Measurements from ENCODE around the gene MTHFD2L. TPM values are rescaled to one million over a fixed set of nuclear protein-coding genes. Genes with fewer than 3 reads are reported as not detected.

MTHFD2L gene
- total RNA-seq, 1 donor from 2014 or later, result 12.4 TPM

DNA sequence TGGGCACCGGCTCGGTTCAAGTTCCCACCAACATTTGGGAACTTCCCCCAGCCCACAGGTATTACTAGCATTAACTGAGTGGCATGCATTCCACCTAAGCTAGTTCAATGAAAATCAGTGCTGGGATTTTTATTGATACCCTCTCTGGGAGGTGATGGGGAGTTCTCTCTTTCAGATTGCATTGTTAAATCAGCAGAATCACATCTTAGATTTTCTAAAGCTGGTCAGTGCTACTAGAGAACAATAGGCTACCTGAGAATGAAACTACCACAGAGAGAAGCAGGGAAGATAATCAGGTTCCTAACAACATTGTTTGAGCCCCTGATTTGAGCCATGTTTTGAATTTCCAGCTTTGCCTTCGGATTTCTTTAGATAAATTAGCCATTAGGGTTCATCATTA lies 166.3 kb downstream of the MTHFD2L start:
- H3K79me2 ChIP-seq (ENCODE audit: insufficient read depth, low read length), result no peaks in the 10 kb centered on the region
- TF ChIP-seq EZH2 (IDR thresholded peaks at IDR 0.05; ENCODE audit: insufficient read depth, low read length), result no peak
- TF ChIP-seq, protein P1, sequence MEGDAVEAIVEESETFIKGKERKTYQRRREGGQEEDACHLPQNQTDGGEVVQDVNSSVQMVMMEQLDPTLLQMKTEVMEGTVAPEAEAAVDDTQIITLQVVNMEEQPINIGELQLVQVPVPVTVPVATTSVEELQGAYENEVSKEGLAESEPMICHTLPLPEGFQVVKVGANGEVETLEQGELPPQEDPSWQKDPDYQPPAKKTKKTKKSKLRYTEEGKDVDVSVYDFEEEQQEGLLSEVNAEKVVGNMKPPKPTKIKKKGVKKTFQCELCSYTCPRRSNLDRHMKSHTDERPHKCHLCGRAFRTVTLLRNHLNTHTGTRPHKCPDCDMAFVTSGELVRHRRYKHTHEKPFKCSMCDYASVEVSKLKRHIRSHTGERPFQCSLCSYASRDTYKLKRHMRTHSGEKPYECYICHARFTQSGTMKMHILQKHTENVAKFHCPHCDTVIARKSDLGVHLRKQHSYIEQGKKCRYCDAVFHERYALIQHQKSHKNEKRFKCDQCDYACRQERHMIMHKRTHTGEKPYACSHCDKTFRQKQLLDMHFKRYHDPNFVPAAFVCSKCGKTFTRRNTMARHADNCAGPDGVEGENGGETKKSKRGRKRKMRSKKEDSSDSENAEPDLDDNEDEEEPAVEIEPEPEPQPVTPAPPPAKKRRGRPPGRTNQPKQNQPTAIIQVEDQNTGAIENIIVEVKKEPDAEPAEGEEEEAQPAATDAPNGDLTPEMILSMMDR (IDR thresholded peaks at IDR 0.05; ENCODE audit: insufficient read depth, low read depth, low read length), result no peak
- H2AFZ ChIP-seq (ENCODE audit: low read depth, low read length), result no peak overlapping the region
- no peaks in the 10 kb centered on the region for H3K27me3 ChIP-seq (ENCODE audit: insufficient read depth, low read length)
- H3K4me3 ChIP-seq (ENCODE audit: insufficient read depth, low read depth, low read length), result no peak overlapping the region
- Mint-ChIP-seq H3K27me3 (ENCODE audit: low read depth, unreplicated experiment) (peaks cover 6% of the 10 kb centered on the region), H3K36me3 (ENCODE audit: low read depth, unreplicated experiment) (no peaks in the 10 kb centered on the region), H3K4me3 (ENCODE audit: unreplicated experiment) (no peak overlapping the region), H3K9me3 (ENCODE audit: unreplicated experiment) (no peaks in the 10 kb centered on the region), H3K4me1 (ENCODE audit: low read depth, unreplicated experiment) (peaks cover 11% of the 10 kb centered on the region), H3K27ac (ENCODE audit: unreplicated experiment) (no peak overlapping the region)
- H3K4me1 ChIP-seq (ENCODE audit: insufficient read depth, low read length), result peaks cover 4% of the 10 kb centered on the region
- H4K20me1 ChIP-seq (ENCODE audit: insufficient read depth, low read length), result no peaks in the 10 kb centered on the region
- no peak overlapping the region for H3K27ac ChIP-seq (ENCODE audit: low read depth, low read length)
- H3K36me3 ChIP-seq (ENCODE audit: insufficient read depth, low read length), result no peaks in the 10 kb centered on the region
- H3K4me2 ChIP-seq (ENCODE audit: low read length), result no peak overlapping the region
- FAIRE-seq (no peak), DNase-seq (ENCODE audit: low read depth) (no peak)
- H3K9me3 ChIP-seq (ENCODE audit: insufficient read depth, low read depth, low read length), result no peaks in the 10 kb centered on the region
- H3K9ac ChIP-seq (ENCODE audit: low read length), result no peak overlapping the region

DNA sequence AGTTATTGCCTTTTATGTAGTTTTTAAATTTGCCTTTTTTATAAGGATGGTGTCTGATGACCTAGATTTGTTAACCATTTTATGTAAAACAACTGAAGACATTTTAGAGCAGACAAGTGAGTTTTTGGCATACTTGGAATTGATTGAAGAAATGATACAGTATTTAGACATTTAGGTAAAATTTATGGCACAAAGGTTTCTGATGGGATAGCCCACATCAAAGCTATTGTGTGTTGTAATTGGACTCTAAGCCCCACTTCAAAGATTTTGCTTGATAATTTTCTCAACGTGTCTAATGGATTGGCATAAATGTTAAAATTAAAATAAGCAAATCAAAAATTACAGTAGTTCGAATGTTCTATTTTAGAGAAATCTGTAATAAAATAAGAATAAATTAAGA lies 168.0 kb downstream of the MTHFD2L start:
- H3K4me3 ChIP-seq (ENCODE audit: insufficient read depth, low read depth, low read length), result no peak overlapping the region
- no peak overlapping the region for H3K9ac ChIP-seq (ENCODE audit: low read length)
- no peaks in the 10 kb centered on the region for H4K20me1 ChIP-seq (ENCODE audit: insufficient read depth, low read length)
- Mint-ChIP-seq H3K27ac (ENCODE audit: unreplicated experiment) (no peak overlapping the region), H3K36me3 (ENCODE audit: low read depth, unreplicated experiment) (no peaks in the 10 kb centered on the region), H3K4me3 (ENCODE audit: unreplicated experiment) (no peak overlapping the region), H3K27me3 (ENCODE audit: low read depth, unreplicated experiment) (peaks cover 6% of the 10 kb centered on the region), H3K4me1 (ENCODE audit: low read depth, unreplicated experiment) (peaks cover under 1% of the 10 kb centered on the region), H3K9me3 (ENCODE audit: unreplicated experiment) (no peaks in the 10 kb centered on the region)
- no peaks in the 10 kb centered on the region for H3K9me3 ChIP-seq (ENCODE audit: insufficient read depth, low read depth, low read length)
- no peaks in the 10 kb centered on the region for H3K79me2 ChIP-seq (ENCODE audit: insufficient read depth, low read length)
- H3K4me1 ChIP-seq (ENCODE audit: insufficient read depth, low read length), result peaks cover under 1% of the 10 kb centered on the region
- no peak for FAIRE-seq
- no peak for TF ChIP-seq EZH2 (IDR thresholded peaks at IDR 0.05; ENCODE audit: insufficient read depth, low read length)
- TF ChIP-seq, protein P1 (IDR thresholded peaks at IDR 0.05; ENCODE audit: insufficient read depth, low read depth, low read length), result no peak
- H2AFZ ChIP-seq (ENCODE audit: low read depth, low read length), result no peak overlapping the region
- H3K27ac ChIP-seq (ENCODE audit: low read depth, low read length), result no peak overlapping the region
- DNase-seq (ENCODE audit: low read depth), result no peak
- H3K27me3 ChIP-seq (ENCODE audit: insufficient read depth, low read length), result no peaks in the 10 kb centered on the region
- H3K36me3 ChIP-seq (ENCODE audit: insufficient read depth, low read length), result no peaks in the 10 kb centered on the region
- H3K4me2 ChIP-seq (ENCODE audit: low read length), result no peak overlapping the region

DNA sequence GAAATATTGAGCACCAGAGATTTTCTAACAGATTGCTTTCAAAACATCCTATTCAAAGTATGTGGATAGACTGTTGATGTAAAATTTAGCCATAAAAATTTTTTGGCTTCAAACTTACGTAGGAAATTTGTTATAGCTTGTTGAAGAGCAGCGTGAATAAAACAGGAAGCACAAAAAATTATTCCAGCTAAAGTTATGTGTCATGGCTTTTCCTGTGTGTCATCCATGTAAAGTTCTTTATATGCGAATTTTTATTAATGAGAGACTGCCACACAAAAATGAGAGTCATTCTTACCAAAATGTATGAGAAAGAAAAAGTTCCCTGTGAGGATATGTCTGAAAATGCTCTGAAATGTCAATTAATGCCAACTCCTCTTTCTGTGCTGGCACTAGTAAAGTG lies 169.8 kb downstream of the MTHFD2L start:
- no peaks in the 10 kb centered on the region for H3K4me1 ChIP-seq (ENCODE audit: insufficient read depth, low read length)
- H3K36me3 Mint-ChIP-seq (ENCODE audit: low read depth, unreplicated experiment), result no peaks in the 10 kb centered on the region
- FAIRE-seq, result no peak
- no peak overlapping the region for H3K27ac ChIP-seq (ENCODE audit: low read depth, low read length)
- H4K20me1 ChIP-seq (ENCODE audit: insufficient read depth, low read length), result no peaks in the 10 kb centered on the region
- H3K4me3 ChIP-seq (ENCODE audit: insufficient read depth, low read depth, low read length), result no peak overlapping the region
- H3K4me3 Mint-ChIP-seq (ENCODE audit: unreplicated experiment), result no peak overlapping the region
- no peaks in the 10 kb centered on the region for H3K9me3 ChIP-seq (ENCODE audit: insufficient read depth, low read depth, low read length)
- no peaks in the 10 kb centered on the region for H3K79me2 ChIP-seq (ENCODE audit: insufficient read depth, low read length)
- no peaks in the 10 kb centered on the region for H3K4me1 Mint-ChIP-seq (ENCODE audit: low read depth, unreplicated experiment)
- H3K27ac Mint-ChIP-seq (ENCODE audit: unreplicated experiment), result no peak overlapping the region
- H3K4me2 ChIP-seq (ENCODE audit: low read length), result peak overlapping the region; percentile 41
- H3K36me3 ChIP-seq (ENCODE audit: insufficient read depth, low read length), result no peaks in the 10 kb centered on the region
- peaks cover 6% of the 10 kb centered on the region for H3K27me3 Mint-ChIP-seq (ENCODE audit: low read depth, unreplicated experiment)
- peak; percentile 31 for DNase-seq (ENCODE audit: low read depth)
- no peak overlapping the region for H2AFZ ChIP-seq (ENCODE audit: low read depth, low read length)
- no peak for TF ChIP-seq EZH2 (IDR thresholded peaks at IDR 0.05; ENCODE audit: insufficient read depth, low read length)
- TF ChIP-seq, protein P1 (IDR thresholded peaks at IDR 0.05; ENCODE audit: insufficient read depth, low read depth, low read length), result no peak
- no peaks in the 10 kb centered on the region for H3K27me3 ChIP-seq (ENCODE audit: insufficient read depth, low read length)
- no peak overlapping the region for H3K9ac ChIP-seq (ENCODE audit: low read length)
- no peaks in the 10 kb centered on the region for H3K9me3 Mint-ChIP-seq (ENCODE audit: unreplicated experiment)
